MM.1S (cell line): Measurements from ENCODE around the gene RNF187.

Source experiments
- DNase-seq: peaks from one replicate; pipeline ENCODE4 v3.0.0-alpha.2; 2015
- H2AFZ ChIP-seq: fragments of 300-600 bp; sonication (generic); 2 replicates; pipeline ENCODE4 v1.6.0; 2016; ENCODE audit warnings: antibody characterized with exemption, low read length
- H3F3A ChIP-seq: fragments of 300-600 bp; sonication (generic); 2 replicates; pipeline ENCODE4 v1.6.1; 2016; ENCODE audit warnings: mild to moderate bottlenecking, antibody characterized with exemption, low read length, moderate library complexity, mixed read lengths; ENCODE audit not compliant: insufficient read depth
- H3K27ac ChIP-seq: fragments of 300-600 bp; sonication (generic); 2 replicates; pipeline ENCODE4 v1.5.1; 2016; ENCODE audit warnings: mild to moderate bottlenecking, low read length
- H3K27me3 ChIP-seq: fragments of 300-600 bp; sonication (generic); replicated peaks from 2 replicates; pipeline ENCODE4 v1.6.0; 2016; ENCODE audit warnings: low read length; ENCODE audit not compliant: insufficient read depth
- H3K36me3 ChIP-seq: fragments of 300-600 bp; sonication (generic); replicated peaks from 2 replicates; pipeline ENCODE4 v1.6.1; 2016; ENCODE audit warnings: mild to moderate bottlenecking, low read length, mixed read lengths; ENCODE audit not compliant: insufficient read depth
- H3K4me1 ChIP-seq: fragments of 300-600 bp; sonication (generic); 2 replicates; pipeline ENCODE4 v1.6.1; 2016; ENCODE audit warnings: low read length, mixed read lengths
- H3K4me2 ChIP-seq: fragments of 300-600 bp; sonication (generic); 2 replicates; pipeline ENCODE4 v1.6.0; 2016; ENCODE audit warnings: low read depth, low read length
- H3K4me3 ChIP-seq: fragments of 300-600 bp; sonication (generic); 2 replicates; pipeline ENCODE4 v1.5.1; 2016; ENCODE audit warnings: low read length, mixed read lengths
- H3K79me2 ChIP-seq: fragments of 300-600 bp; sonication (generic); 2 replicates; pipeline ENCODE4 v1.6.1; 2016; ENCODE audit warnings: mixed run types, low read length, mixed read lengths
- H3K9ac ChIP-seq: fragments of 300-600 bp; sonication (generic); 2 replicates; pipeline ENCODE4 v1.6.1; 2016; ENCODE audit warnings: low read length, mixed read lengths
- H3K9me2 ChIP-seq: fragments of 300-600 bp; sonication (generic); replicated peaks from 2 replicates; pipeline ENCODE4 v1.6.1; 2016; ENCODE audit warnings: mild to moderate bottlenecking, low read length, mixed read lengths; ENCODE audit not compliant: insufficient read depth
- H3K9me3 ChIP-seq: fragments of 300-600 bp; sonication (generic); replicated peaks from 2 replicates; pipeline ENCODE4 v1.6.1; 2016; ENCODE audit warnings: mild to moderate bottlenecking, low read length, mixed read lengths; ENCODE audit not compliant: insufficient read depth
- H4K20me1 ChIP-seq: fragments of 300-600 bp; sonication (generic); 2 replicates; pipeline ENCODE4 v1.6.1; 2016; ENCODE audit warnings: mild to moderate bottlenecking, low read length, moderate library complexity, mixed read lengths; ENCODE audit not compliant: insufficient read depth
- CTCF ChIP-seq: fragments of 300-600 bp; sonication (generic); IDR thresholded peaks from 2 replicates; pipeline ENCODE4 v1.5.1; 2016; ENCODE audit warnings: antibody characterized with exemption, low read length, mixed read lengths
- EZH2 ChIP-seq: fragments of 300-600 bp; sonication (generic); optimal IDR thresholded peaks from 2 replicates; pipeline ENCODE3; 2017; ENCODE audit warnings: low read depth, mild to moderate bottlenecking, antibody characterized with exemption, low read length, mixed read lengths
- EZH2phosphoT487 ChIP-seq: fragments of 300-600 bp; sonication (generic); IDR thresholded peaks from 2 replicates; pipeline ENCODE4 v1.6.1; 2018; ENCODE audit warnings: antibody characterized with exemption, low read length

Gene RNF187

GRCh38 chr1:228450200-228450599 is 37.0 kb upstream of the RNF187 start:
- Histone ChIP-seq H3K36me3 (no peaks in the 10 kb centered on the region), H3K9me2 (no peaks in the 10 kb centered on the region), H4K20me1 (no peaks in the 10 kb centered on the region), H3K4me3 (no peak overlapping the region), H3K27ac (no peak overlapping the region), H3K4me1 (0 out of 2 replicates have a peak, but pooled peaks cover 10% of the 10 kb centered on the region), H3K79me2 (no peaks in the 10 kb centered on the region), H2AFZ (no peak overlapping the region), H3K9ac (no peak overlapping the region), H3K9me3 (no peaks in the 10 kb centered on the region), H3K27me3 (no peaks in the 10 kb centered on the region; the same call in 1 of the 2 replicates), H3F3A (no peaks in the 10 kb centered on the region), H3K4me2 (no peak overlapping the region)
- DNase-seq = no peak
- TF ChIP-seq CTCF (no peak), EZH2 (no peak), EZH2phosphoT487 (no peak)

GRCh38 chr1:228452194-228453021 is 34.8 kb upstream of the RNF187 start:
- Histone ChIP-seq H3K36me3 (no peaks in the 10 kb centered on the region), H3F3A (no peaks in the 10 kb centered on the region), H3K9ac (no peak overlapping the region), H3K4me2 (no peak overlapping the region; the same call in 1 of the 2 replicates), H2AFZ (no peak overlapping the region; the same call in 1 of the 2 replicates), H3K27me3 (no peaks in the 10 kb centered on the region), H4K20me1 (no peaks in the 10 kb centered on the region), H3K4me1 (0 out of 2 replicates have a peak, but pooled peaks cover 10% of the 10 kb centered on the region), H3K4me3 (no peak overlapping the region), H3K27ac (no peak overlapping the region), H3K9me2 (no peaks in the 10 kb centered on the region), H3K79me2 (no peaks in the 10 kb centered on the region), H3K9me3 (no peaks in the 10 kb centered on the region)
- TF ChIP-seq EZH2 (no peak), CTCF (no peak), EZH2phosphoT487 (no peak)
- no peak for DNase-seq

GRCh38 chr1:228453022-228453560 is 34.1 kb upstream of the RNF187 start:
- Histone ChIP-seq H3K9me3 (no peaks in the 10 kb centered on the region), H3K4me1 (0 out of 2 replicates have a peak, but pooled peaks cover 10% of the 10 kb centered on the region), H3K27me3 (no peaks in the 10 kb centered on the region), H3K36me3 (no peaks in the 10 kb centered on the region), H3K9me2 (no peaks in the 10 kb centered on the region), H3K4me3 (peak overlapping the region; percentile 19; the same call in 1 of the 2 replicates), H3K79me2 (no peaks in the 10 kb centered on the region), H2AFZ (peak overlapping the region; percentile 25), H3F3A (no peaks in the 10 kb centered on the region), H3K4me2 (peak overlapping the region; percentile 54), H3K9ac (no peak overlapping the region), H4K20me1 (no peaks in the 10 kb centered on the region), H3K27ac (no peak overlapping the region)
- no peak for DNase-seq
- TF ChIP-seq EZH2phosphoT487 (no peak), CTCF (no peak), EZH2 (no peak)
